GM11168 (cell line): Measurements from ENCODE around the gene SYNC.
"Not testable (repeated sequence)": the region's sequence is repeated elsewhere in the genome, so short reads cannot be mapped to it uniquely, and the experiment has no call there.

Experiments
- in situ Hi-C: fragments of 300-500 bp; cut with MboI; formaldehyde crosslinking; loops from one replicate; pipeline ENCODE4 v1.12.0; 2022; ENCODE audit warnings: low sequenced_read_pairs; ENCODE audit not compliant: unreplicated experiment

Gene SYNC

GRCh38 chr1:32695098-32695904, 7.3 kb downstream of the SYNC start:
- in situ Hi-C loops = no loop called here

GRCh38 chr1:32693455-32694174, 9.0 kb downstream of the SYNC start:
- in situ Hi-C loops = no loop called here

- in situ Hi-C loops = no loop called here
Observed at GRCh38 chr1:32686387-32686786, 16.2 kb downstream of the SYNC start.

GRCh38 chr1:32685498-32685897, 17.1 kb downstream of the SYNC start:
- in situ Hi-C loops = no loop called here

GRCh38 chr1:32684167-32684811, 18.3 kb downstream of the SYNC start:
- in situ Hi-C loops = no loop called here

- in situ Hi-C loops = no loop called here
Observed at GRCh38 chr1:32683397-32683796, 19.2 kb downstream of the SYNC start.

- in situ Hi-C loops = no loop called here
Observed at GRCh38 chr1:32681999-32682398, 20.6 kb downstream of the SYNC start.

GRCh38 chr1:32681509-32681908, 21.1 kb downstream of the SYNC start:
- in situ Hi-C loops = no loop called here

GRCh38 chr1:32680642-32681041, 21.9 kb downstream of the SYNC start:
- in situ Hi-C loops = no loop called here

- in situ Hi-C loops = not testable (repeated sequence)
Observed at GRCh38 chr1:32679993-32680392, 22.6 kb downstream of the SYNC start.

GRCh38 chr1:32676945-32677344, 25.6 kb downstream of the SYNC start:
- in situ Hi-C loops = no loop called here

GRCh38 chr1:32668716-32669115, 33.9 kb downstream of the SYNC start:
- in situ Hi-C loops = not testable (repeated sequence)

GRCh38 chr1:32666901-32667566, 35.5 kb downstream of the SYNC start:
- in situ Hi-C loops = no loop called here

- in situ Hi-C loops = no loop called here
Observed at GRCh38 chr1:32665915-32666314, 36.7 kb downstream of the SYNC start.

- in situ Hi-C loops = no loop called here
Observed at GRCh38 chr1:32659581-32659980, 43.0 kb downstream of the SYNC start.

- in situ Hi-C loops = no loop called here
Observed at GRCh38 chr1:32652244-32652962, 50.2 kb downstream of the SYNC start.

GRCh38 chr1:32651461-32652073, 51.0 kb downstream of the SYNC start:
- in situ Hi-C loops = no loop called here

- in situ Hi-C loops = no loop called here
Observed at GRCh38 chr1:32650752-32651460, 51.7 kb downstream of the SYNC start, which contains the start of gene RBBP4. RBBP4 (plus strand) TSS chr1:32651208; CDS start chr1:32651307, 99 bp downstream.

- in situ Hi-C loops = no loop called here
Observed at GRCh38 chr1:32650248-32650751, 52.3 kb downstream of the SYNC start, which contains the start of gene ZBTB8OS. ZBTB8OS (minus strand) TSS chr1:32650550; CDS start chr1:32650529, 21 bp downstream.
